ENCODE results near the gene AUTS2. TPM values are rescaled to one million over a fixed set of nuclear protein-coding genes. Genes with fewer than 3 reads are reported as not detected.

AUTS2 gene
- total RNA-seq, 3 donors from 2014 or later, result 31.2 to 67.6 (median 36.5) TPM

- no peak for TF ChIP-seq CTCF (IDR thresholded peaks at IDR 0.05)
Measured at GRCh38 chr7:70571961-70572360, 973.7 kb downstream of the AUTS2 start.

GRCh38 chr7:70572571-70572970 lies 974.3 kb downstream of the AUTS2 start:
- DNase-seq, result no peak
- H3K4me1 ChIP-seq (ENCODE audit: low read depth), result peaks cover 4% of the 10 kb centered on the region
- intact Hi-C loops (cut with DNase I, micrococcal nuclease), result no loop called here

More at GRCh38 chr7:70571961-70572360, 973.7 kb downstream of the AUTS2 start:
- Histone ChIP-seq H3K4me1 (ENCODE audit: low read depth) (peaks cover 4% of the 10 kb centered on the region), H3K9me3 (no peaks in the 10 kb centered on the region), H3K4me3 (no peak overlapping the region), H3K36me3 (ENCODE audit: low read depth) (no peaks in the 10 kb centered on the region)
- peak; percentile 50 to 69 (median 61) for DNase-seq
- ATAC-seq, result peak; percentile 59
- intact Hi-C loops (cut with DNase I, micrococcal nuclease), result no loop called here

GRCh38 chr7:70573071-70573661 lies 974.9 kb downstream of the AUTS2 start:
- no peak overlapping the region for H3K4me3 ChIP-seq
- no peak for DNase-seq
- intact Hi-C loops (cut with DNase I, micrococcal nuclease), result no loop called here
- H3K36me3 ChIP-seq (ENCODE audit: low read depth), result no peaks in the 10 kb centered on the region
- TF ChIP-seq CTCF (IDR thresholded peaks at IDR 0.05), result no peak
- no peaks in the 10 kb centered on the region for H3K9me3 ChIP-seq
- no peak for ATAC-seq
- peaks cover 4% of the 10 kb centered on the region for H3K4me1 ChIP-seq (ENCODE audit: low read depth)

More at GRCh38 chr7:70572571-70572970, 974.3 kb downstream of the AUTS2 start:
- no peaks in the 10 kb centered on the region for H3K9me3 ChIP-seq
- ATAC-seq, result no peak
- no peak overlapping the region for H3K4me3 ChIP-seq
- no peak for TF ChIP-seq CTCF (IDR thresholded peaks at IDR 0.05)
- no peaks in the 10 kb centered on the region for H3K36me3 ChIP-seq (ENCODE audit: low read depth)

GRCh38 chr7:70573696-70574095 lies 975.4 kb downstream of the AUTS2 start:
- H3K4me3 ChIP-seq, result no peak overlapping the region
- no peak for TF ChIP-seq CTCF (IDR thresholded peaks at IDR 0.05)
- H3K36me3 ChIP-seq (ENCODE audit: low read depth), result no peaks in the 10 kb centered on the region
- H3K4me1 ChIP-seq (ENCODE audit: low read depth), result peaks cover 4% of the 10 kb centered on the region
- H3K9me3 ChIP-seq, result no peaks in the 10 kb centered on the region
- ATAC-seq (no peak), DNase-seq (no peak)
- intact Hi-C loops (cut with DNase I, micrococcal nuclease), result no loop called here

GRCh38 chr7:70574314-70574834 lies 976.1 kb downstream of the AUTS2 start:
- no peak for DNase-seq
- intact Hi-C loops (cut with DNase I, micrococcal nuclease), result no loop called here
- ATAC-seq, result no peak
- H3K4me1 ChIP-seq (ENCODE audit: low read depth), result peaks cover 4% of the 10 kb centered on the region
- no peaks in the 10 kb centered on the region for H3K9me3 ChIP-seq
- no peak for TF ChIP-seq CTCF (IDR thresholded peaks at IDR 0.05)
- no peaks in the 10 kb centered on the region for H3K36me3 ChIP-seq (ENCODE audit: low read depth)
- H3K4me3 ChIP-seq, result no peak overlapping the region
